Measurements from ENCODE around the gene METTL4.
"Not testable (repeated sequence)": the region's sequence is repeated elsewhere in the genome, so short reads cannot be mapped to it uniquely, and the experiment has no call there.

The METTL4 gene

GRCh38 chr18:2568605-2569004, 2.7 kb downstream of the METTL4 start:
- no peak for FAIRE-seq
- DNase-seq (ENCODE audit: extremely low spot score, insufficient read length, low read depth) = no peak

DNA sequence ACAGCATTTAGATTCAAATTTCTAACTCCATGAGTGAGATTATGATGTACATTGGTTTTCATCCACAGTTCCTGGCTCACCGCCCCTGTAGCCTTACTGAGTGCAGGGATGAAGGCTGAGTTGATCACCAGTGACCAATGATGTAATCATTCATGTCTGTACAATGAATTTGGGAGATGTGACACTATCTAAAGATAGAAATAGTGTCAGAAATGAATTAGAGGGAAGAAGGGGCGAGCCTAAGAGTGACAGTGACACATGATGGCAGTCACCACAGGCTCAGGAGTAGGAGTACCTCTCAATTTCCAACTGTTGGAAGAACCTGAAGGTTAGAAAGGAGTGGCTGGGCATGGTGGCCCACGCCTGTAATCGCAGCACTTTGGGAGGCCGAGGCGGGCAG, 3.2 kb downstream of the METTL4 start:
- FAIRE-seq (no peak), DNase-seq (ENCODE audit: extremely low spot score, insufficient read length, low read depth) (no peak)

GRCh38 chr18:2564373-2564772, 6.9 kb downstream of the METTL4 start:
- DNase-seq (ENCODE audit: extremely low spot score, insufficient read length, low read depth) (no peak), FAIRE-seq (no peak)

GRCh38 chr18:2559249-2559648, 12.1 kb downstream of the METTL4 start:
- no peak for FAIRE-seq
- no peak for DNase-seq (ENCODE audit: extremely low spot score, insufficient read length, low read depth)

- FAIRE-seq (no peak), DNase-seq (ENCODE audit: extremely low spot score, insufficient read length, low read depth) (no peak)
These were observed 13.8 kb downstream of the METTL4 start for GRCh38 chr18:2557536-2557935.

DNA sequence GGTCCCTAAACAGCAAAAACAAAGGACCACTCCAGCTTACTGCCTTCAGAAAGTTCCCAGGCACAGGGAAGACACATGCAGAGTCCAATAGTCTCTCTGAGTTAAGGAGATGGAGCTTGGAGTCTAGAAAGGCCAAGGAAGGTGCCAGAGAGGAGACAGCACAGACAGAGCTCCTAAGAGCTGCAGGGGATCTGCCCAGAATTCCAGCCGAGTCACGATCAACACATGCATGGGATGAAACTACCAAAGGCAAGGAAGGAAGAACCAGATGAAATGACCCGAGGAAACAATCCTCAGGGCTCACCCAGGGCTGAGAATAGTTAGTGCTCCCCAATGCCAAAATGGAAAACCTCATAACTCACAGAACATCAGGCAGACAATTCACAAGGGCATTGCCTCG, 15.4 kb downstream of the METTL4 start:
- DNase-seq (ENCODE audit: extremely low spot score, insufficient read length, low read depth) (no peak), FAIRE-seq (no peak)

GRCh38 chr18:2554696-2555095, 16.6 kb downstream of the METTL4 start:
- DNase-seq (ENCODE audit: extremely low spot score, insufficient read length, low read depth) = no peak
- FAIRE-seq = no peak

DNA sequence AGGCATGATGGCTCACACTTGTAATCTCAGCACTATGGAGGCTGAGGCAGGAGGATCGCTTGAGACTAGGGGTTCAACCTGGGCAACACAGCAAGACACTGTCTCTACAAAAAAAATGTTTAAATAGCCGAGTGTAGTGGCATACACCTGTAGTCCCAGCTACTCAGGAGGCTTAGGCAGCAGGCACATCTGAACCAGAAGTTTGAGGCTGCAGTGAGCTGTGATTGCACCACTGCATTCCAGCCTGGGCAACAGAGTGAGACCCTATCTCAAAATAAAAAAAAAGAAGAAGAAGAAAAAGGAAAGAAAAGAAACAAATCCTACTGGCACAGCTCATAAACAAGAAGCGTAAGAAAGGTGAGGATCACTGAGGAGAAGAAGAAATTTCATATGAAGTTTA, 19.9 kb downstream of the METTL4 start:
- FAIRE-seq (no peak), DNase-seq (ENCODE audit: extremely low spot score, insufficient read length, low read depth) (no peak)

- FAIRE-seq (no peak), DNase-seq (ENCODE audit: extremely low spot score, insufficient read length, low read depth) (no peak)
These were observed 21.8 kb downstream of the METTL4 start for GRCh38 chr18:2549462-2549861.

- FAIRE-seq (peak; percentile 54), DNase-seq (ENCODE audit: extremely low spot score, insufficient read length, low read depth) (no peak)
These were observed 23.7 kb downstream of the METTL4 start for GRCh38 chr18:2547477-2548087.

- no peak for FAIRE-seq
These were observed 26.1 kb downstream of the METTL4 start for GRCh38 chr18:2545155-2545554.

DNA sequence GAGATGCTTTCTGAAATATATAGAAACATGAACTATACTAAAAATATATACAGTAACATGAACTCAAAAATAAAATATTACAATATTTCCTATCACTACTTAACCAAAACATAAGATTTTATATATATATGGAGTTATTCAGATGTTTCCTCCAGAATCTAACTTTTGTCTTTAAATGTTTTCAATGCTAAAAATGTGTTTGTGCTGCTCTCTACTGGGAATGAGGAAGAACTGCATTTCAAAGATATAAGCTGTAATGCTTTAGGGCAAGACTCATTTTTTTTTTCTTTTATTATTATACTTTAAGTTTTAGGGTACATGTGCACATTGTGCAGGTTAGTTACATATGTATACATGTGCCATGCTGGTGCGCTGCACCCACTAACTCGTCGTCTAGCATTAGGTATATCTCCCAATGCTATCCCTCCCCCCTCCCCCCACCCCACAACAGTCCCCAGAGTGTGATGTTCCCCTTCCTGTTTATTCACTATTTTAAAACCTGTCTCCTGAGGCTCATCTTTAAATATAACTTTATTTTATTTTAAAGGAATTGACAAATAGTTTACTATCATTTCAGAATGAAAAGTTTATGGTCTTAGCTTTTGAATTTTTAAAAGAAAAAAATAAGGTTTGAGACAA, 29.3 kb downstream of the METTL4 start:
- DNase-seq (ENCODE audit: extremely low spot score, insufficient read length, low read depth) = not testable (repeated sequence)
- FAIRE-seq = peak; percentile 78

More at GRCh38 chr18:2545155-2545554, 26.1 kb downstream of the METTL4 start:
- DNase-seq (ENCODE audit: extremely low spot score, insufficient read length, low read depth) = no peak

- FAIRE-seq (no peak), DNase-seq (ENCODE audit: extremely low spot score, insufficient read length, low read depth) (no peak)
These were observed 30.7 kb downstream of the METTL4 start for GRCh38 chr18:2540575-2540974.

DNA sequence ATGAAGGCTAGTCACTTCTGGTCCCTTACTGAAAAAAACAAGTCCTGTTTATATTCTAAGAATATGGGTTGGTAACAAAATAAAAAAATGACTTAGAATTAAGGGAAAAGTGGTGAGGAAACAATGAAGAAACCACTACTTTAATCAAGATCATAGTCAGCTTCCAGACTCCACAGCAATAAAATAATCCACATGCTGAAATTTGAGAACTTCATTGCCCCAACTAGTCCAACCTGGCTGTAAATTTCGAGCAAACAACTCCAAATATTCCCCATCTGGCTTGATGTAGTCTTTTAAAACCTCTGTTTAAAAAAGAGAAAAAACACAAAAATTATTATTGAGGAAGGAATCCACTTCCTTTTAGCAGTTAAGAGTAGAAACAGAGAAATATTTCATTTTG, 32.5 kb downstream of the METTL4 start:
- FAIRE-seq (no peak), DNase-seq (ENCODE audit: extremely low spot score, insufficient read length, low read depth) (no peak)

DNA sequence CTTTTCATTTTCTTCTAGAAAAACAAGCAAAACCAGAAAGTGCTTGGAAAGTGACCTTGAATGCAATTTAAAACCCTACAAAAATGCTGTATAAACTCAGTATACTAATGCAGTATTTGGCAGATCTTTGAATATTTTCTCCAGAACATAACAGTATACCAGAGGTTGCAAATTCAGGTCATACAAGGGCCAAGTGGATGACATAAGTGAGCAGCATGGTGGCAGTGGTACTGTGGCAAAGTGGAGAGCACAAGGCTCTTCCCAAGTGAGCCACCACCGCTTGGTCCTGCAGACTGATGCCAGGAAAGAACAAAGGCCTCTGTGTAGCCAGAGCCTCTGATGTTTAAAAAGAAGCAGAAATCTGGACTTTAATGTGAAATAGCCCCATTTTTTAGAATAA, 33.1 kb downstream of the METTL4 start:
- peak; percentile 21 for FAIRE-seq
- no peak for DNase-seq (ENCODE audit: extremely low spot score, insufficient read length, low read depth)

DNA sequence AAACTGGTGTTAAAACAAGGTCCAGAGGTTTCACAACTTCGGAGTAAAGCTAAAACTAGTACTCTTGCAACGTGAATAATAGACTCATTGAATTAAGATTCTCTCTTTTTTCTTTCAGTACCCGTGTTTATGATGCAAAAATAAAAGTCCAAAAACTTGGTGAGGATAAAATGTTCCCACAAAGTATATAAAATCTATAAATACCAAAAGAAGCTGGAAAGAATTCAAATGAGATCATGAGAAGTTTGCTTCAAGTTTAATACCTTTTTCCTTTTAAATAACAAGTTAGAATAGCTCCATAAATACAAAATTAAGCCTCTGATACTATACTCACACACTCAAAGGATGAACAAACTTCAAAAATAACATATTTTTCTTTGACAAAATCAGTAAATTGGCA, 34.0 kb downstream of the METTL4 start:
- DNase-seq (ENCODE audit: extremely low spot score, insufficient read length, low read depth) (no peak), FAIRE-seq (no peak)

- FAIRE-seq (no peak), DNase-seq (ENCODE audit: extremely low spot score, insufficient read length, low read depth) (no peak)
These were observed 34.8 kb downstream of the METTL4 start for GRCh38 chr18:2536493-2536892.

DNA sequence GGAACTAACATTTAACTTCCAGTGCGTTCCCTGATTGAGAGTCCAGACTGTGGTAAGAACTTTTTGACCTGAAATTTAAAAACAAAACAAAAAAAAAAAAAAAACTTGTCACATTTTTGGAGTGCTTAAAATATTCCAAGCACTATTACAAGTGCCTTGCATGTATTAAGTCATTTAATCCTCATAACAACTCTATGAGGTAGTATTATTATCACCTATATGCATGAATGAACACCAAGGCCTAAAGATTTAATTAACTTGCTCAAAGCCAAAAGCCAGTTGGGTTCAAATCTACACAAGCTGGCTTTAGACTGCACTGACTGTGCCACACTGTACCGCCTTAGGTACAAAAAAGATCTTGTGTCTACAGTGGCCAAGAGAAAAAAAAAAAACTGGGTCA, 35.2 kb downstream of the METTL4 start:
- no peak for DNase-seq (ENCODE audit: extremely low spot score, insufficient read length, low read depth)
- FAIRE-seq = no peak

DNA sequence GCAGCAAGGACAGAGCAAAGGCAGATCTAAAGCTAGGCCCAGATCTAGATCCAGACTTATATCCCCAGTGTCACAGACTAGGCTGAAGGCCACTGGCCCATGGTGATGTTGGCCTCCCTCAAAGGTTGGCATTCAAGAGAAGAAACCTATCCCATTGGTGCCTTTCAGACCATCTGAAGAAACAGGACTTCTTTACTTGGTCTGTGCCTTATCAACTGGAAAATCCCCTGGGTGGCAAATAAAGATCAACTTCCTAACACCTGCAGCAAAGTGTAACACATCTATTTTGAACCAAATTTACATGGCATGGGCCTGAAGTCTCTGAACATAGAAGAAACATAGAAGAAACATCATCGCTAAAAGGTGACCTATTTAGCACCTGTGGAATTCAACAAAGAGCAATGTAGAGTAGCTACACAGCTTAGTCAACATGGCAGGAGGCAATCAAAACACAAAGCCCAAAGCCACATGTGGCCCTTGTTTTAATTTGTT, 35.8 kb downstream of the METTL4 start:
- peak; percentile 24 for FAIRE-seq

DNA sequence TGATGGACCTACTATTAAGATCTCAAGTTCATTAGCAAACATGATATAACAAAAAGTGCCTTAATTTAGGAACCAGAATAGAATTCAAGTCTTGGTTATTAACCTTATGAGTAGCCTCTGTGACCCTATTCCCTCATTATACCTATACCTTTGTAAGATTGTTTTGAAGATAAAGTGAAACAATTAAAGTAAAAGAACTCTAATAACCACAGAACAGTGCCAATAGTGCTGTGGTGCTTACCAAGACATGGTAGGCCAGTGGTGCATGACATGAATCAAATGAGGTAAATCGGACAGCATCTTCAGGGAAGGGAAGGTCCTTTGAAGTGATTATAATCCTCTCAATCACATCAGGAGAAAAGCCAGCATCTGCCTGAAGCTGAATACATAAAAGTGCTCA, 36.4 kb downstream of the METTL4 start:
- DNase-seq (ENCODE audit: extremely low spot score, insufficient read length, low read depth) (no peak), FAIRE-seq (no peak)

More for the DNA sequence above, 35.8 kb downstream of the METTL4 start:
- no peak for DNase-seq (ENCODE audit: extremely low spot score, insufficient read length, low read depth)

GRCh38 chr18:2532797-2533196, 38.5 kb downstream of the METTL4 start:
- no peak for DNase-seq (ENCODE audit: extremely low spot score, insufficient read length, low read depth)
- no peak for FAIRE-seq

GRCh38 chr18:2531751-2532150, 39.6 kb downstream of the METTL4 start:
- DNase-seq (ENCODE audit: extremely low spot score, insufficient read length, low read depth) = no peak
- FAIRE-seq = no peak

Data from GM18507 (cell line).